NCI-H146 treated with DMSO at 0.1 percent for 48 hours (cell line): ENCODE data around the gene SELP.
"Not testable (repeated sequence)": the region's sequence is repeated elsewhere in the genome, so short reads cannot be mapped to it uniquely, and the experiment has no call there.

Source experiments
- DNase-seq: peaks from one replicate; lab custom pipeline; 2025; ENCODE audit not compliant: unreplicated experiment; lab: John Stamatoyannopoulos, UW

The SELP gene

DNA sequence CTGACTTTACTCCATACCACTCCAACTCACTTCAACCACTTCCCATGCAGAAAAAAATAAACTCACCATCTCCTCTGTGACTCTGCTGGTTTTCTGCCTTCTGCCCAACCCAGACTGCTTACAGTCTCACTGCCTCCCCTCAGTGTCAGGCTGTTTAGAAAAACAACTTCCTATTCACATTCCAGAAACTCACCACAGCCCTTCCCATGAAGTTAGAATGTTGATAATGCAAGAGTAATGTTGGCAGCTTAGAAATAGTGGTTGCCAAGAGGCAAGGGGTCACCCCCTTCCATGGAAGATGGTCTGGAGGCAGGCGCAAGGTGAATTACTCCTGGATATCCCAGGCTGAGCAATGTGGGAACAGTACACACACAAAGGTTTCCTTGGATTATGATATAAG lies at the start of gene SELP:
SELP (minus strand) TSS at position 119 of the 400 bp plus-strand sequence; CDS start at position 69, 50 bp downstream.
- no peak for DNase-seq

DNA sequence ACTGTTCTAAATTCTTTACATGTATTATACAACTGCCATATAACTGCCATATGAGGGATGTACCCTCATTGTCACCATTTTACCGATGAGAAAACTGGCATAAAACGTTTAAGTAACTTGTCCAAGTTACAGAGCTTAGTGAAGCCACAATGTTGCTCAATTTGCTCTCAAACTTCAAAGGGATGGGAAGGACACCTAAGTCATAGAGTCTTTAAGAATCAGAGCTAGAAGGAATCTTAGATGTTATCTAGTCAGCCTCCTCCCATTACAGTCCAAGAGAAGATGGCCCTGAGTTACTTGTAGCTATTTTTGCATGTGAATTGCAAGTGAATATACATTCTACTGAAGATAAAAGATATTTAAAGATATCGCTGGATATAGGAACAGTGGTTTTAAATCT lies 49.8 kb upstream of the SELP start:
- no peak for DNase-seq

DNA sequence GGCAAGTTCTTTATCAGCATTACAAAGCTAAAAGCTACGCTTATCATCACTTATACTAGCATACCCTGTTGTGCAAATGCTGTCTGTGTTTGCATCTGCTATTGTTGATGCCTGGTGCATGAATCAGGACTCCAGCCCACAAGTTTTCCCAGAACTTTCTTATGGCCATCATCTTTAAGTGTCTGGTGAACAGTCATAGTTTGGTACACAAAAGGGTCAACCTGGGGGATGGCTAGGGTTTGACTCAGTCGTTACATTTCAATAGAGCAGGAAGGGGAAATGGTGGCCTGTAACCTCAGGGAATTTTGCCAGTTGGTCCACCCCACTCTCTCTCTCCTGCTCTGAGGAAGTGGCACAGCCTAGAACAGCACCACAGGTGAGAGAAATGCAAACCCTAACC lies 46.1 kb upstream of the SELP start:
- DNase-seq = no peak

DNA sequence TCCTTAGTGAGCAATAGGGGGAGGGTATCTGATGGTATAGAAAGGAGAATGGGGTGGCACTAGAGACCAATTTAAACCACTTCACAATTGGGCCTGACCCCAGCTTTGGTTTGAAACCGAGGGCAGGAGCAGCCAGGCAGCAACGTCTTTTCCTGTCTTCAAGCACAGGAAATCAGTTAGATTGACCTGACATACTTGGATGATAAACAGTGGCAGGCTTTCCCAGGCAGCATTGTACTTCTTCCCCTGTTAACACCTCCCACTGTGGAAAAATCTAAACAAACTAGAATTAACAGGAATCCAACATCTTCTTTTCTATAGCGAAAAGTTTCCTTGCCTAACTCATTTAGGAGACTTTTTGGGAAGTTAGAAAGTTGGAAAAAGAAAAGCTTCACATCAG lies 40.9 kb upstream of the SELP start:
- DNase-seq = no peak

DNA sequence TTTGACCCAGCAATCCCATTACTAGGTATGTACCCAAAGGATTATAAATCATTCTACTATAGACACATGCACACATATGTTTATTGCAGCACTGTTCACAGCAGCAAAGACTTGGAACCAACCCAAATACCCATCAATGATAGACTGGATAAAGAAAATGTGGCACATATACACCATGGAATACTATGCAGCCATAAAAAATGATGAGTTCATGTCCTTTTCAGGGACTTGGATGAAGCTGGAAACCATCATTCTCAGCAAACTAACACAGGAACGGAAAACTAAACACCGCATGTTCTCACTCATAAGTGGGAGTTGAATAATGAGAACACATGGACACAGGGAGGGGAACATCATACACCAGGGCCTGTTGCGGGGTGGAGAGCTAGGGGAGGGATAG lies 40.3 kb upstream of the SELP start:
- DNase-seq = not testable (repeated sequence)

DNA sequence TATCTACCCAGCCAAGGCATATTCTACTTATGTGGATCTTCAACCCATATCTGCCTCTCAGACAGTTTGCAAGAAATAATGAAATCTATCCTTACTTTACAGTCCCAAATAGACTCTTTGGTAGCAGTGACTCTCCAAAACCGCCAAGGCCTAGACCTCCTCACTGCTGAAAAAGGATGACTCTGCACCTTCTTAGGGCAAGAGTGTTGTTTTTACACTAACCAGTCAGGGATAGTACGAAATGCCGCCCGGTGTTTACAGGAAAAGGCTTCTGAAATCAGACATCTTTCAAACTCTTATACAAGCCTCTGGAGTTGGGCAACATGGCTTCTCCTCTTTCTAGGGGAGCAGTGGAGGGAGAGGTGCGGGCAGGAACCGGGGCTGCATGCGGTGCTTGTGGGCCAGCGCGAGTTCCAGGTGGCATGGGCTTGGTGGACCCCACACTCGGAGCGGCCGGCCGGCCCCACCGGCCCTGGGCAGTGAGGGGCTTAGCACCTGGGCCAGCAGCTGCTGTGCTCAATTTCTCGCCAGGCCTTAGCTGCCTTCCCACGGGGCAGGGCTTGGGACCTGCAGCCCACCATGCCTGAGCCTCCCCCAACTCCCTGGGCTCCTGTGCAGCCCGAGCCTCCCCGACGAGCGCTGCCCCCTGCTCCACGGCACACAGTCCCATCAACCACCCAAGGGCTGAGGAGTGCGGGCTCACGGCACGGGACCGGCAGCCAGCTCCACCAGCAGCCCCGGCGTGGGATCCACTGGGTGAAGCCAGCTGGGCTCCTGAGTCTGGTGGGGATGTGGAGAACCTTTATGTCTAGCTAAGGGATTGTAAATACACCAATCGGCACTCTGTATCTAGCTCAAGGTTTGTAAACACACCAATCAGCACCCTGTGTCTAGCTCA lies 38.0 kb upstream of the SELP start:
- not testable (repeated sequence) for DNase-seq

DNA sequence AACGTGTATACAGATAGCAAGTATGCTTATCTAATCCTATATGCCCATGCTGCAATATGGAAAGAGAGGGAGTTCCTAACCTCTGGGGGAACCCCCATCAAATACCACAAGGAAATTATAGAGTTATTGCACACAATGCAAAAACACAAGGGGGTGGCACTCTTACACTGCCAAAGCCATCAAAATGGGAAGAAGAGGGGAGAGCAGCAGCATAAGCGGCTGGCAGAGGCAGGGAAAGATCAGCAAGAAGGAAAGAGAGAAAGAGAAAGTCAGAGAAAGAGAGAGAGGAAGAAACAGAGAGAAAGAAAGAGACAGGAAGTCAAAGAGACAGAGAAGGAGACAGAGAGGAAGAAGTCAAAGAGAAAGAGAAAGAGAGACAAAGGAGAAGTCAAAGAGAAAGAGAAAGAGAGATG lies 37.3 kb upstream of the SELP start:
- not testable (repeated sequence) for DNase-seq

DNA sequence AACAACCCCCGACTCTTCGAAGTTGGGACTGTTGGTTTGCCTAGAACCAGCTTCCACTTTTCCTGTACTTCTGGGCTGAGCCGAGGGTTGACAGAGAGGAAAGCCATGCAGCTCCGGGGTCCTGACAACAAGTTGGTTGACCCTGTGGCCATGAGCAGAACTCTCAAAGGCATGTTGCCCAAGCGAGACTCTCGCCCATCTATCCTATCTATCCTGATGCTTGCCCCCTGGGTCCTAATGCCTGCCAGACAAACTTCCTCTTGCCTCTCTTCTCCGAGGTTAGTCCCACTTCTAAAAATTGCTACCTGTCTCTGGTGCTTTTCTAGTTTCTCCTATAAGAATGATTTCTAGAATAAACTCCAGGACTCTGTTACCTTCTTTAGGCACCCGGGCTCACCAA lies 32.8 kb upstream of the SELP start:
- not testable (repeated sequence) for DNase-seq

DNA sequence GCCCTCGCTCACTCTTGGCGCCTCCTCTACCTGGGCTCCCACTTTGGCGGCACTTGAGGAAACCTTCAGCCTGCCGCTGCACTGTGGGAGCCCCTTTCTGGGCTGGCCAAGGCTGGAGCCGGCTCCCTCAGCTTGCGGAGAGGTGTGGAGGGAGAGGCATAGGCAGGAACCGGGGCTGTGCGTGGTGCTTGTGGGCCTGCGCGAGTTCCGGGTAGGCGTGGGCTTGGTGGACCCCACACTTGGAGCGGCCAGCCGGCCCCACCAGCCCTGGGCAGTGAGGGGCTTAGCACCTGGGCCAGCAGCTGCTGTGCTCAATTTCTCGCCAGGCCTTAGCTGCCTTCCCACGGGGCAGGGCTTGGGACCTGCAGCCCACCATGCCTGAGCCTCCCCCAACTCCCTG lies 31.1 kb upstream of the SELP start:
- DNase-seq = not testable (repeated sequence)

DNA sequence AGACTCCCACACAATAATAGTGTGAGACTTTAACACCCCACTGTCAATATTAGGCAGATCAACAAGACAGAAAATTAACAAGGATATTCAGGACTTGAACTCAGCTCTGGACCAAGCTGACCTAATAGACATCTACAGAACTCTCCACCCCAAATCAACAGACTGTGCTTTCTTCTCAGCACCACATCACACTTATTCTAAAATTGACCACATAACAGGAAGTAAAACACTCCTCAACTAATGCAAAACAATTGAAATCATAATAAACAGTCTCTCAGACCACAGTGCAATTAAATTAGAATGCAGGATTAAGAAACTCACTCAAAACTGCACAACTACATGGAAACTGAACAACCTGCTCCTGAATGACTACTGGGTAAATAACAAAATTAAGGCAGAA lies 28.9 kb upstream of the SELP start:
- not testable (repeated sequence) for DNase-seq

DNA sequence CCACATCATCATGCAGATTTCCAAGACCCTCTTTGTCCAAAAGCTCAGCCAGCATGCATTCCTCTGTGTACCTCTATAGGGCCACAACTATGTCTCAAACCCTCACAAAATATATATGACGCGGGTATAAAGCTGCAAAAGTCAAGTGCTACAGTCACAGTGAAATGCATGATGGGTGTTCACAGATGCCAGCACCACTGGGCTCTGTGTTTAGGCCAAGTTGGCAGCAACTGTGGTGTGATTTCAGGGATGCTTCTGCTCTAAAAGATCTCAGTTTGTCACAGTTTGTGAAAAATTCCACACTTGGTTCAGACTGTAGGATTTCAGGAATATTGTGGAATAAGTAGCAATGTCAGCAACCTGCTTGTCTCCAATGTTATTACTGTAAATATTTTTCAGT lies 23.9 kb upstream of the SELP start:
- DNase-seq = no peak

DNA sequence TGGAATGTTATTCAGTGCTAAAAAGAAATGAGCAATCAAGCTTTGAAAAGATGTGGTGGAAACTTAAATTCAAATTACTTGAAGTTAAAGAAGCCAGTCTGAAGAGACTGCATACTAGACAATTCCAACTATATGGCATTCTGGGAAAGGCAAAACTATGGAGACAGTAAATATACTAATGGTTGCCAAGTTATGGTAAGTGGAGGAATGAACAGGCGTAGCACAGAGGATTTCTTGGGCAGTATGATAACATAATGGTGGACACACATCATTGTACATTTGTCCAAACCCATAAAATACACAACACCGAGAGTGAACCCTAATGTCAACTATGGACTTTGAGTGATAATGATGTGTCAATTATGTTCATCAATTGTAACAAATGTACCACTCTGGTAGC lies 21.1 kb upstream of the SELP start:
- DNase-seq = no peak

DNA sequence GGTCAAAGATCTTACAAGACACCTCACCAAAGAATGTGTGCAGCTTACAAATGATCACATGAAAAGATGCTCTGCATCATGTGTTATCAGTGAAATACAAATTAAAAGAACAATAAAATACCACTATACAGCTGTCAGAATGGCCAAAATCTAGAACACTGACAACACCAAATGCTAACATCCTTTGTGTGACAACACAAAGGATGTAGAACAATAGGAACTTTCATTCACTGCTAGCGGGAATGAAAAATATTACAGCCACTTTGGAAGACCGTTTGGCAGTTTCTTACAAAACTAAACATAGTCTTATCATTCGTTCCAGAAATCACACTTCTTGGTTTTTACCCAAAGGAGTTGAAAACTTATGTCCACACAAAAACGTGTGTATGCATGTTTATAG lies 20.6 kb upstream of the SELP start:
- DNase-seq = no peak

DNA sequence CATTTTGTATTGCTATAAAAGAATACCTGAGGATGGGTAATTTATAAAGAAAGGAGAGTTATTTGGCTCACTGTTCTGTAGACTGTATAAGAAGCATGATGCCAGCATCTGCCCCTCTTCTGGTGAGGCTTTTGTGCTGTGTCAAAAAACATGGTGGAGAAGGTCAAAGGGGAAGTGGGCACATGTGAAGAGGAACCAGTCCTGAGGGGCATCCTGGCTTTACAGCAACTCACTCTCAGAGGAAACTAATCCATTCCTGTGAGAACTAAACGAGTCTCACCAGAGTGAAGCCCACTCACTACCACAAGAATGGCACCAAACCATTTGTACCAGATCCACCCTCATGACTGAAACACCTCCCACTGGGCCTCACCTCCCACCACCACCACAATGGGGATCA lies 18.8 kb upstream of the SELP start:
- DNase-seq = no peak

DNA sequence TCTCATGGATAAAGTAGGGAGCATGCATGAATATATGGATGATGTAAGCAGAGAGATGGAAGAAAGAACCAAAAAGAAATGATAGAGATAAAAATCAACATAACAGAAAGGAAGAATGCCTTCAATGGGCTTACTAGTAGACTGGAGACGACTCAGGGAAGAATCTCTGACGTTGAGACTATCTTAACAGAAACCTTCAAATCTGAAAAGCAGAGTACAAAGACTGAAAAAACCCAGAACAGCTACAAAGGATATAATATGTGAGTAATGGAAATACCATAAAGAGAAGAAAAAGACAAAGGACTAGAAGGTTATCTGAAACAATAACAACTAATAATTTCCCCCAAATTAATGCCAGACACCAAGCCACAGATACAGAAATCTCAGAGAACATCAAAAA lies 18.3 kb upstream of the SELP start:
- no peak for DNase-seq

DNA sequence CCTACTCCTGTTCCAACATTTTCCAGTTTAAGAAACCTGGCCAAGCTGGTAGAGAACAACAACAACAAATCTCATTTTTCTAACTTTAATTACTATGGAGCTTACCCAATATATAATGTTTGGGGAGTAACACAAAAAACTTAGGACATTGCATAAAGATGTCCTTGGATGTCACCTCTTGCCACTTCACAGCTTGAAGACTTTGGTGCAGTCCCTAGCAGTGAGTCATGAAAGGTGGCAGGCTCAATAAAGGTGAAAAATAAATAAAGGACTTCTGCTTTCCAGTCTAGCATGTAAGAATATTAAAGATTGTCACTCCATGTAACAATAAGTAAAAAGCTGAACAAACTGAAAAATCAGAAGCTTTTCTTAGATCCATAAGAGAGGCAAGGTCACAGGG lies 17.6 kb upstream of the SELP start:
- no peak for DNase-seq

DNA sequence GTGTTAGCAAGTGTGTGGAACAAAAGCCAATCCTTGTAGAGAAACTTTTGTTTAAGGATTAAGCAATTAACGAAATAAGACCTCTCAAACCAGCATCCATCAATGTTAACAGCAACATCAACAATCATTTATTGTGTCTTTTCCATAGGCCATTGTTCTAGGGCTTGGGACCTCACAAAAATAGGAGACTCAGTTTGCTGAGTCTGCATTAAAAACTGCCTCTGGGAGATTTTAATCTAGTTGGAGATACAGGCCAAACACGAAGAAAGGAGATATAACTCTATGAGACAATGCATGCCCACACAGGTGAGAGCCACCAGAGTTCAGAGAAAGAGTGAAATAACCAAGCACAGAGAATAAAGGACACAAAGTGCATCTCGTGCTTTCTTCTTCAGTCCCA lies 14.4 kb upstream of the SELP start:
- no peak for DNase-seq

DNA sequence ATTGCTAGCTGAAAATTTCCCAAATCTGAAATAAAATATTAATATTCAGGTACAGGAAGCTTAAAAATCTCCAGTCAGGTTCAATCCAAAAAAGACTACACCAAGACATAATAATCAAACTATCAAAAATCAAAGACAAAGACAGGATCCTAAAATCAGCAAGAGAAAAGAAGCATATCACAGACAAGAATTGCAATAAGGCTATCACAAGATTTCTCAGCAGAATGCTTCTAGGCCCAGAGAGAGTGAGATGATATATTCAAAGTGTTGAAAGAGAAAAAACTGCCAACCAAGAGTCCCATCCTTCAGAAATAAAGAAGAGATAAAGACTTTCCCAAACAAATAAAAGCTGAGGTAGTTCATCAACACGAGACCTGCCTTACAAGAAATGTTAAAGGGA lies 5.0 kb upstream of the SELP start:
- no peak for DNase-seq

DNA sequence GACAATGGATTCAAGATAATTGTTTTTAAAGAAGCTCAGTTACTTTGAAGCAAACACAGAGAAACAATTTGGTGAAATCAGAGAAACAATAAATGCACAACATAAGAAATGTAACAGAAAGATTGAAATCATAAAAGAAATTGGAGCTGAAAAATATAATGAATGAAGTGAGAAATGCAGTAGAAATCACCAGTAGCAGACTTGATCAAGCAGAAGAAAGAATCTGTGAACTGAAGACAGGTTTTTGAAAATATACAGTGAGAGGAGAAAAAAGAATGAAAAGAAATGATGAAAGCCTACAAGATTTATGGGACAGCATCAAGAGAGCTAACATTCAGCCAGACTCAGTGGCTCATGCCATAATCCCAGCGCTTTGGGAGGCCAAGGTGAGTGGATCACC lies 4.2 kb upstream of the SELP start:
- DNase-seq = no peak

DNA sequence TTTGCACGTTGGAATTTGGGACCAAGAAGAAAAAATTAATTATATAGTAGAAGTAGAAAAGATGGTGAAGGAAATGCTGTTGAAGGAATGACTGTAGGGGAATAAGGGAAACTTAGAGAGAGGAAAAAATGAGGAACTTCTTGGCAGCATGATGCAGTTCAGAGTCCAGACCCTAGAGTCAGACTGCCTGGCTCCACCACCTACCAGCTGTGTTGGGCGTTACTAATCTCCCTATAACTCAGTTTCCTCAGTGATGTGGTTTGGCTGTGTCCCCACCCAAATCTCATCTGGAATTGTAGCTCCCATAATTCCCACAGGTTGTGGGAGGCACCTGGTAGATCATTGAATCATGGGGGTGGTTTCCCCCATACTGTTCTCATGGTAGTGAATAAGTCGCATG lies 1.3 kb upstream of the SELP start:
- no peak for DNase-seq

DNA sequence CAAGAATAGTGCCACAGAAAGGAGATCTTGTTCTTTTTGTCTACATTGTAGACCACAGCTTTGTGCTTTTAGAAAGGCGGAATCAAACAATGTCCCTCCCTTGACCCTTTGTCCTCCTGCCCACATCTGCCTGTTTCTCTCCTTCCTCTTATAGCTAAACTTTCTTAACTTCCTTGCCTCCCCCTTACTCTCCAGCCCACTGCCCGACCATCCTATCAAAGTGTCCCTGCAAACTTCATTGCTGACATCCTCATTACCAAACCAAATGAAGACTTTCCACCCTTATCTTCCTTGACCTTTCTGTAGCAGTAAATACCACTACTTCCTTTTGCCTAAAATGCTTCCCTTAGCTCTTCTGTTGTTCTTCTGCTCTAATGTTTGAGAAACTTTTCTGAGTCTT lies 5.0 kb downstream of the SELP start:
- DNase-seq = no peak

DNA sequence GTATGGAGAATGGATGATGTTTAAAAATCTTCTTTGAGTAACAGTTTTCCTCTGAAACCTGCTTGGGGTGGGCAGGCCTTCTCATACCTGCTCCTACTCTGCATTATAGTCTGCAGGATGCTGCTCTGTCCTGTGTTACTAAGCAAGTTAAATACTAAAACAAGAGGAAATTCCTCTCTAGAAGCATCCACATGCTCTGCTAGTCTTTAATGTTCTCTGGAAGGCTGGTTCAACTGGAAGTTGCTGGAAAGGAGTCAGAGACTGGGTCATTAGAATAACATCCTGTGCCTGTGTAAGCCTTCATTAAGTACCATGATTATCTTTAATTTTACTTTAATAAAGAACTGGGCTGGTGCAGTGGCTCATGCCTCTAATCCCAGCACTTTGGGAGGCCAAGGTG lies 5.8 kb downstream of the SELP start:
- no peak for DNase-seq
